Coronary artery (tissue), 2 donors: Measurements from ENCODE around the gene ZNF511.

Experiments
- DNase-seq: peaks from one replicate; pipeline ENCODE4 v3.0.0-alpha.2; 2017; ENCODE audit warnings: low spot score
- H3K27ac ChIP-seq, 2 donors: fragments of 200-600 bp; sonication (generic); one replicate each; pipeline ENCODE4 v1.5.1; 2016 to 2019
- H3K4me3 ChIP-seq: fragments of 200-600 bp; sonication (generic); 2 replicates; pipeline ENCODE4 v1.5.1; 2016; ENCODE audit warnings: mild to moderate bottlenecking, moderate library complexity
- TF ChIP-seq, protein P1 (sequence below): fragments of 200-600 bp; sonication (generic); IDR thresholded peaks from one replicate; pipeline ENCODE4 v1.5.1; 2019; ENCODE audit warnings: antibody characterized with exemption

Gene ZNF511

GRCh38 chr10:133329491-133330202 lies 20.9 kb downstream of the ZNF511 start:
- TF ChIP-seq, protein P1, sequence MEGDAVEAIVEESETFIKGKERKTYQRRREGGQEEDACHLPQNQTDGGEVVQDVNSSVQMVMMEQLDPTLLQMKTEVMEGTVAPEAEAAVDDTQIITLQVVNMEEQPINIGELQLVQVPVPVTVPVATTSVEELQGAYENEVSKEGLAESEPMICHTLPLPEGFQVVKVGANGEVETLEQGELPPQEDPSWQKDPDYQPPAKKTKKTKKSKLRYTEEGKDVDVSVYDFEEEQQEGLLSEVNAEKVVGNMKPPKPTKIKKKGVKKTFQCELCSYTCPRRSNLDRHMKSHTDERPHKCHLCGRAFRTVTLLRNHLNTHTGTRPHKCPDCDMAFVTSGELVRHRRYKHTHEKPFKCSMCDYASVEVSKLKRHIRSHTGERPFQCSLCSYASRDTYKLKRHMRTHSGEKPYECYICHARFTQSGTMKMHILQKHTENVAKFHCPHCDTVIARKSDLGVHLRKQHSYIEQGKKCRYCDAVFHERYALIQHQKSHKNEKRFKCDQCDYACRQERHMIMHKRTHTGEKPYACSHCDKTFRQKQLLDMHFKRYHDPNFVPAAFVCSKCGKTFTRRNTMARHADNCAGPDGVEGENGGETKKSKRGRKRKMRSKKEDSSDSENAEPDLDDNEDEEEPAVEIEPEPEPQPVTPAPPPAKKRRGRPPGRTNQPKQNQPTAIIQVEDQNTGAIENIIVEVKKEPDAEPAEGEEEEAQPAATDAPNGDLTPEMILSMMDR = peak; percentile 92
- no peak overlapping the region for H3K27ac ChIP-seq
- H3K4me3 ChIP-seq = peak overlapping the region; percentile 27
- DNase-seq = no peak

- TF ChIP-seq, protein P1 = no peak
- no peak for DNase-seq
- Histone ChIP-seq H3K27ac (no peak overlapping the region), H3K4me3 (no peak overlapping the region)
Measured at GRCh38 chr10:133332936-133333699, 24.4 kb downstream of the ZNF511 start.

GRCh38 chr10:133334503-133335245 lies 26.0 kb downstream of the ZNF511 start:
- H3K4me3 ChIP-seq = peak overlapping the region; percentile 69
- TF ChIP-seq, protein P1 = no peak
- no peak for DNase-seq
- no peak overlapping the region for H3K27ac ChIP-seq

GRCh38 chr10:133335246-133336117 lies 26.8 kb downstream of the ZNF511 start:
- TF ChIP-seq, protein P1 = no peak
- no peak overlapping the region for H3K27ac ChIP-seq

DNA sequence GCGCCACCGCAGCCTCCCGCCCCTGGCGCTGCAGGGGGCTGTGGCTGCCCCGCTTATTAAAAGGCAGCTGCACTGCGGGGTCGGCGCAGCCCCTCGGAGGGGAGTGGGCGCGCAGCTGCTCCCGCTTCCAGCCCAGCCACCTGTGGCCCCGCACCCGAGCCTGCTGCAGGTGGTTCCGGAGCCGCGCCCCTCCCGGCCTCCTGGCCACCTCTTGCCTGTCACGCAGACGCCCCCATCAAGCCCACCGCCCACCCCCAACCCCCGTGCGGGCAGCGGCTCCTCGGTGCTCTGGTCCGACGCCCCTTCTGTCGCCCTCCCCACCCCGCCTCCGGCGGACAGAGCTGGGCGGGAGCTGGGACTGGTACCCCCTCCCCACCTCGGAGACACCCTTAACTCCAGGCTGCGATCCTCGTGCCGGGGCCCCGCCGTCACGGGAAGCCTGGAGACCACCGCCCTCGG lies 27.4 kb downstream of the ZNF511 start:
- no peak overlapping the region for H3K27ac ChIP-seq
- DNase-seq = no peak
- TF ChIP-seq, protein P1 = no peak
- H3K4me3 ChIP-seq = peak overlapping the region; percentile 69

More at GRCh38 chr10:133335246-133336117, 26.8 kb downstream of the ZNF511 start:
- peak overlapping the region; percentile 69 for H3K4me3 ChIP-seq
- no peak for DNase-seq
